HG03064 (cell line): ENCODE results near the gene TCERG1L.
"Not testable (repeated sequence)": the region's sequence is repeated elsewhere in the genome, so short reads cannot be mapped to it uniquely, and the experiment has no call there.

ENCODE experiments used
- ATAC-seq: cut with Tn5 transposase; IDR thresholded peaks from one replicate; pipeline ENCODE4 v1.9.1; 2021; ENCODE audit warnings: low read depth; ENCODE audit not compliant: unreplicated experiment

The TCERG1L gene

DNA sequence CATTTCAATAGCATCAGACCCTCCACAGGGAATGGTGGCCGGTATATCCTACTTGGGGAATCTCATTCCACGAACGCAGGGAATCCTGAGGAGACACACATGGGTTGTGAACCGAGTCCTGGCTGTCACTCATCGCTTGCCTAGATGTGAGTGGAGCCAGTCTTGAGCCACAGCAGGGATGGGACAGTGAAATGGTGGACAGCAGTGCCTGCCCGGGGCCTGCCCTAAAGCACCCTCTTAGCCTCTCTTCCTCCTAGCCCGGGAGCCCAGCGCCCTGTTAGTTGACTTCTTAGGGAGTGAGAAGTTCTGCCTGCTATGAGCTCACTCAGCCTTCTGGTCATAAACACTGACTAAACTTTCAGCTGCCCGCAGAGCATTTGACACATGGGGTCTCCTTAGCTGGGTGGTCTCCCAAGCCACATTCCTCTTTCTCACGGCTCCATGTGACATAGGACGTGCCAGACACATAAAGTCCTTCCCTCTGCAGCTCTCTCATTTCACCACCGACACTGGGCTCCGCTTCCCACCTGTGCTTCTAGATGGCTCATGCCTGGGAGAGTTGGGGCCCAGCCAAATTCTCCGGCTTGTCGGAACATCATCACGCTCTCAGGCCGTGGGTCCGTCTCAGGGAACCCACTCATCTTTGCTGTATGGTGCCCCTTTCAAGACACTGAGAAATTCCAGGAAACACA, 60.9 kb downstream of the TCERG1L start:
- ATAC-seq = no peak

DNA sequence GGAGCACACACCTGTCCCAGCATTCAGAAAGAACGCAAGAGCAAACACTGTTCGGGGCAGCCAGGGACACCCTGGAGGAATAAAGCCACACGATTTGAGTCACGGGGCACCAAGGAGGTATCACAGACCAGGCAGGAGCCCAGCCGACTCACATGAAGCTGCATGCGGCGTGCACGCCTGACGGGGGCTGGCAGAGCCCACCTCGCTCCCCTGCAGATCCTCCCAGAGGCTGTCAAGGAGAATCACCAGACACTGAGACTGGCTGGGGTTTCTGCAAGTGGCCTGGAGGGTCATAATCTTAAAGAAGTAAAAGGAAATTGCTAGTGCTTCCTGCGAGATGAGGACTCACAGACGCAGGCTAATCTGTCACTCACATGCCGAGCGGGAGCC, 61.6 kb downstream of the TCERG1L start:
- no peak for ATAC-seq

DNA sequence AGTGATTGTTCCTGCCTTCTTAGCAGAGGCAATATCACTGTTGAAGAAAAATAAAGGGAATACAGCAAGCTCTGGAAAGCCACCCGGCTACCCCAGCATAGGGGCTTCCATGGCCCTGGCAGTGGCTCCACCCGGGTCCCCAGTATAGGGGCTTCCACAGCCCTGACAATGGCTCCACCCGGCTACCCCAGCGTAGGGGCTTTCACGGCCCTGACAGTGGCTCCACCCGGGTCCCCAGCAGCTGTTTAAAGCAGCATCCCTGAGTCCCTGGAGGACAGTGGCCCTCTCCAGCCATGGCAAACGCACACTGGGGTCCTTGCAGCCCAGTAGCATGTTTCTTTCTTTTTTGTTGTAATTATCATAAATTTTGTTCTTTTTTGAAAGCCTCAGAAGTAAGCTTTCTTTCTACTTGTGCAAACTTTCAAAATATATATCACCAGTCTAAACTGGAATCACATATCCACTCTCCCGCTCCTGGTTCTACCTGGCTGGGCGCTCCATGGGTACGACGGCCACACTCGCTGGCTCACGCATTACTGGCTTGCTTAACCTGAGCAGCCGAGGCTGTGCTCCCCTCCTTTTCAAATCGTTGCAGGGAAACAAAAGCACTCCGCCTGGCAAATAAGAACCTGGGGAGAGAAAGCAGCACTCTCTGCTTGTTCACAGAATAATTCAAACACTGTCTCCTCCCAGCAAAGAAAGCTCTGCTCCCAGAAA, 62.1 kb downstream of the TCERG1L start:
- no peak for ATAC-seq

DNA sequence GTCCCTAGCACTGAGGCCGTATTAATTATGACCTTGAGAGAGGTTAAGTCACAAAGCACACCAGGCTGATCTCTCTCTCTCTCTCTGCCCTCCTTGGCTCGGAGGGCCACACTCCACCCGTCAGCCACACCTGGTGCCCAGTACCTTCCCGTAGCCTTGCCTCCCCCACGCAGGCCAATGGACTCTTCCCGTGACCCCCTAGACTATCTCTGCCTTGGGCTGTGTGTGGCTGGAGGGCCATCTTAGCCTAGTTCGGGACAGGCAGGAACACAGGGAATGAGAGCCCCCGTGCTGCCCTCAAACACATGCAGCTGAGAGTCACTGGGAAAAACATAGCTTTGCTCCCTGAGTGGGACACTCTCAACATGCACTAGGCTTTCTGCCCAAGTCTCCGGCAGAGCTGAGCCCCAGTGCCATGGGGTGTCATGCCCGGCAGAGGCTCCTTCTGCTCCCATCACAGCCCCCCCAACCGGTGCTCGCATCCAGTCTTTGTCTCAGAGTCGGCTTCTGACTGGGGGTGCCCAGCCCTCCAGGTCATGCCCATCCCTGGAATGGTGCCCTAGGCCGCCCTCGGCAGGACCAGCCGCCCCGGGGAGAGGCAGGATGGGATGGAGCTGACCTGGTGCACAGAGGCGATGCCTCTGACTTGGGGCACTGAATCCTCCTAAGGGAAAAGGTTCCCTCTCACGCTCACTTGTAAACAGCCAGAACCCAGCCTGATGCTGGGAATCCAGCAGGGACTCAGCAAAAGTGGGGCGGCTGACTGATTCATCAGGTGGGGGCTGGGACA, 63.0 kb downstream of the TCERG1L start:
- no peak for ATAC-seq

DNA sequence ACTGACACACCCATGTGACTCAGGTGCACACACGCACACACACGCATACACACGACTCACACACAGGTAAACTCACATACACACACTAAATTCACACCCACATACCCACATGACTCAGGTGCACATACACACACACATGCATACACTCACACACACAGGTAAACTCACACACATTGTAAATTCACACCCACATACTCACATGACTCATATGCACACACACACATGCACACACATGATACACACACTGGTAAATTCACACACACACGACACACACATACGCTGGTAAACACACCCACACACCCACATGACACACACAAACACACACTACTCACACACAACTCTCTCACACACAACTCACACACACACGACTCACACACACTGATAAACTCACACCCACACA, 63.6 kb downstream of the TCERG1L start:
- ATAC-seq = no peak

DNA sequence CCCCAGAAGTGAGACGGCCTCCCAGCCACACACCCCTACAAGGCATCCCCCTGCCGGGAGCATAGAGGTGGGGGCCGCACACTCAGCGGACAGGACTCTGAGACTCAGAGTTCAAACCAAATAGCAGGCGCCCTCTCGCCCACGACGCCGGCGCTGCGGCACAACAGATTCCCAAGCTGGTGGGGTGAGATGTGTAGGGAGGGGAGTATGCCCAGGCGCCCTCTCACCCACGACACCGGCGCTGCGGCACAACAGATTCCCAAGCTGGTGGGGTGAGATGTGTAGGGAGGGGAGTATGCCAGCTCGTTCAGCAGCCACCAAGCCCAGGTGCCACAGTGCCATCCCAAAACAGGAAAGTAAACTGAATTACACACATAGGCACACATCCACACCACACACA, 64.7 kb downstream of the TCERG1L start:
- ATAC-seq = no peak

DNA sequence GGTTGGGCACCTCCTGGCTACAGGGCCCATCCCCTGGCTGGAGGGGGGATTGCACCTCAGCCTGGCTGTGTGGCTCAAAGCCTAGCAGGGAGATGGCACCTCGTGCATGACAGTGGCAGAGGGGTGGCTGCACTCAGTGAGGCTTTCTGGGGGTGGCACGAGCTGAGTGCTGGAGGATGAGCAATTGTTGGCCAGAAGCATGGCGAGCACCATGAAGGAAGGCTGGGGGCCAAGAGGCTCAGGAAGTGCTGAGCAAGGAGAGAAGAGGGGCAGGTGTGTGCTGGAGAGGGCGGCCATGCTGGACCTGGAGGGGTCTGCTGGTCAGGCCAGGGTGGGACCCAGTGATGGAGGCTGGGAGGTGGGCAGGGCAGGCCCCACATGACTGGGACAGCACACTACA, 65.4 kb downstream of the TCERG1L start:
- no peak for ATAC-seq

DNA sequence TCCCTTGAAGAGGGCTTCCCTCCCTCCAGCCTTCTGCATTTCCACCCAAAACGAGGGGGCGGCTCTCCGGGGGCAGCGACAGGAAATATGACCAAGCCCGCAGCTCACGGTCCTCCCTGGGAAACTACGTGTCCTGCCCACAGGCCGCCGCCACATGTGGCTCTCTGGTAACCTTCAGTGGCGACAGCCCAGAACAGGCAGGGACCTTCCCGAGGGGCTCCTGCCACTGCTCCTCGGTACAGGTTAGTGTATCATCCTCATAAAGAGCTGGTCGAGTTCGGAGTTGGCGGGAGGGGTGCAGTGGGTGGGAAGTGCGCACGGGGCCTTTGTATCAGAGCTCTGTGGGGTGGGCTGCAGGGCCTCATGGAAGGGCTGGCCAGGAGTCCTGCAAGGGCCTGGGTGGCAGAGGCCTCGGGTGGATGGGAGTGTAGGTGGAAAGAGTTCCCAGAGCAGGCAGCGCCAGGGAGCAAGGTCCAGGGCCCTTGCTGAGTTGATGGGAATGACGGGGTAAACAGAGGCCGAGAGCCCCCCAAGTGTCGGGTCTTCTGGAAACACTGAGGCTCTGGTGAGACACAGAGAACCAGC, 66.0 kb downstream of the TCERG1L start:
- no peak for ATAC-seq

DNA sequence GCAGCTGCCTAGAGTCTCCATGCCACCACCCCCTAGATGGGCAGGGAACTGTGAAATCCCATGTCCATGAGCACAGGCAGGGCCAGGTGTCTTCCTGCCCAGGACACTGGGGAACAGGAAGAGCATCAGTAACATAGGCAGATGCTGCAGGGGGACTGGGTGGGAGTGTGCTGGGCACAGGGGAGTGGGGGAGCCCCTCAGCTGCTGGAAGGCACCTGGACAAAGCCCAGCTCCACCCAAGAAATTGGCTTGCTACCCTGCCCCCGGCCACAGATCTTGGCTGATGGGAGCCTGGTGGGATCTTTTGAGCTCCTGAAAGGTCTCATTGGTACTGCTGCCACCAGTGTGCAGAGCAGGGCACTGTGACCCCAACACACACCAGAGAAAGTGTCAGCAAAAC, 66.7 kb downstream of the TCERG1L start:
- ATAC-seq = no peak

DNA sequence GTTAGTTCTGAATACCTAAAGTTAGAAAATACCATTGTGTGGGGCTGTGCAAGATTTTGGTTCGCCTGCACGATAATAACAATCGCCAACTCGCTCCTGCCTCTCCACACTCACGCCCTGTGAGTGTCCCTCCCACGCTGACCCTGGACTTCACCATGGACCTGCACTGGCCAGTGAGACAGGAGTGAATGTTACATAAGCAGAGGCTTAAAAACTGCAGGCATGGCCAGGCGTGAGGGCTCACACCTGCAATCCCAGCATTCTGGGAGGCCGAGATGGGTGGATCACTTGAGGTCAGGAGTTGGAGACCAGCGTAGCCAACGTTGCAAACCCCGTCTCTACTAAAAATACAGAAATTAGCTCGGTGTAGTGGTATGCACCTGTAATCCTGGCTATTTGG, 68.4 kb downstream of the TCERG1L start:
- ATAC-seq = no peak

DNA sequence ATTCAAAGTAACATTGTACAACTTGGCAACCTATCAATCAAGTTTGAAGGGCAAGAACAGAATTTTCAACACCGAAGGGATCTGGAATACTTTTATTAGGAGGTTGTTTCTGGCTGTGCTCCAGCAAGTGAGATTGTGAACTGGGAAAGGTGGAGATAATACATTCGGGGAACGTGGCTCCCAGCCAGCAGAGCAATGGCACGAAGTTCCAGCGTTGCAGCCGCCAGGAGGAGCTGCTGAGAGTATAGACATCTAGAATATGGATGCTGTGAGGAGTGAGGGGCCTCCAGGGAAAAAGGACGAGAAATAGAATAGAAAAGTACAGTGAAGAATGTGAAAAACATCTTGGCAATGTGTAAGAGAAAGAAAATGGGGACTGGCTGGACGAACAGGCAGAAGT, 69.5 kb downstream of the TCERG1L start:
- ATAC-seq = no peak

DNA sequence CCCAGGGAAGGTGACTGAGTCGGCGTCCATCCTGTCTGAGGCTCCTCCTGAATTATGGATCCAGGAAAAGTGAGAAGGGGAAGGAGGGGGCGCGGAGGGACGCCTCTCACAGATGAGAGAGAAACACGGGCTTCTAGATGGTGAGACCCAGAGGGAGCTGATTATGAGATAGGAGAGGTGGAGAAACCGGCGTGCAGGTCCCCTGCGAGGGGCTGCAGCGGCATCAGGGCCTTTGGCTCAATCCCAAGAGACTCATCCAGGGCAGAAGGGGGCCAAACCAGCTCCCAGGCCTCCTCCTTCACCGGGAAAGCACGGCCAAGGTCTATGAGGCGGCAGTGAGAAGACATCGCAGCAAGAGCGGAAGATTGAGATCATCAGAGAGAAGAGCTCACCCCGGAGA, 70.8 kb downstream of the TCERG1L start:
- ATAC-seq = no peak

DNA sequence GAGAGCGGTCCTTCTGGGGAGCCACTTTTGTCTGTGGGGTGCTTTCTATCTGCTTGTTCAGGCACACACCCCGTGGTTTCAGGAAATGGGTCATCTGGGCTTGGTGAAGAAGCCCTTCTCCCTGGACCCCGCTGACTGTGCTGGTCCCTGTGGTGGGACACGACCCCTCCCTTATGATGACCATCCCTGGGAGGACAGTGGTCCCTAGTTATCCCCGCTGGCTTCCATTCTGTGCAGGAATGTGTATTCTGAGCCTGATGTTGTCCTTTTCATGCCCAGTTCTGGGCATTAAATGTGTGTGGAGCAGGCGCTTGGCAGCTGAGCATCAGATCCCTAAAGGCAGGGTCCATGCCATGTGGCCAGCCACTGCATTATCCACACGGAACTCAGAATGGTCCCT, 71.6 kb downstream of the TCERG1L start:
- ATAC-seq = no peak

DNA sequence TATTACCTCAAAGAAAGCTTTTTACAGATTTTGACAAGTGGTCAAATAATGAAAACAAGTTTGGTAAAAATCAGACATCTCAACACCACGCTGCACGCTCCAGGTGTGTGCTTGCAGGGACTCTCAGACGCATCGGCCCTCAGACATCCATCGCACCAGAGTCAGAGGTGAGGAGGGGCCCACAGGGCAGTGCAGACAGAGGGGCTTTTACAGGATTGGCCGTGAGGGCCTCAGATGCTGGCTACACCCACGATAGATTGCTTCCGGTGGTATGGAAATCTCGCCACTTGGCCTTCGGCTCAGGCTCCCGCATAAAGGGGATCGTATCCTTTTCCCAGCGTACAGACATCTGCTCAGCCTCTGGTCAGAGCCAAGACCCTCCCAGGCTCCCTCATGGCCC, 72.1 kb downstream of the TCERG1L start:
- no peak for ATAC-seq

DNA sequence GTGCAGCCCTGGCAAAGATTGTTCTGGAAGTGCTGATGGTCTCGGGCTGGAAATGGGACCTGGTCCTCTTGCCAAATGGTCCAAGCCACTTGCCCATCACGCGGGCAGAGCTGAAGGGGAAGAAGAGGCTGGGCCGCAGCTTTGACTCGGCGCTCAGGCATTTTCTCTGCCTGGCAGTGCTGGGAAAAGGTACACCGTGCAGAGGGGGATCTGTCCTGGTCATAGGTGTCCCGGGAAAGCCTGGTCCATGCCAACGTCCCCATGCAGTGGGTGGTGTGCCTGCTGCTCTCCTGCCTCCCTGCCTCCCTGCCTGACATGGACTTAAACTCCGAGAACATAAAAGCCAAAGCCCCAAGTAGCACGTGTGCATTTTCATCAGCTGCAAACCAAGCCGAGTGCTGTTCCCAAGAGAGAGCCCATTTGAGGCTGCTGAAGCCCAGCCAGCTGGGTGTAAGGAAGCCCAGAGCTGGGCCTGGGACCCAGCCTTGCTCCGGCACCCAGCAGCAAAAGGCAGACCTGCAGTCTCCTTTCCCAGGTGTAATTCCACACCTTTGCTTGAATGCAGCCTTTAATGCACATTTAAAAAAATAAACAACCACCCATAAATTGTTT, 72.7 kb downstream of the TCERG1L start:
- no peak for ATAC-seq

DNA sequence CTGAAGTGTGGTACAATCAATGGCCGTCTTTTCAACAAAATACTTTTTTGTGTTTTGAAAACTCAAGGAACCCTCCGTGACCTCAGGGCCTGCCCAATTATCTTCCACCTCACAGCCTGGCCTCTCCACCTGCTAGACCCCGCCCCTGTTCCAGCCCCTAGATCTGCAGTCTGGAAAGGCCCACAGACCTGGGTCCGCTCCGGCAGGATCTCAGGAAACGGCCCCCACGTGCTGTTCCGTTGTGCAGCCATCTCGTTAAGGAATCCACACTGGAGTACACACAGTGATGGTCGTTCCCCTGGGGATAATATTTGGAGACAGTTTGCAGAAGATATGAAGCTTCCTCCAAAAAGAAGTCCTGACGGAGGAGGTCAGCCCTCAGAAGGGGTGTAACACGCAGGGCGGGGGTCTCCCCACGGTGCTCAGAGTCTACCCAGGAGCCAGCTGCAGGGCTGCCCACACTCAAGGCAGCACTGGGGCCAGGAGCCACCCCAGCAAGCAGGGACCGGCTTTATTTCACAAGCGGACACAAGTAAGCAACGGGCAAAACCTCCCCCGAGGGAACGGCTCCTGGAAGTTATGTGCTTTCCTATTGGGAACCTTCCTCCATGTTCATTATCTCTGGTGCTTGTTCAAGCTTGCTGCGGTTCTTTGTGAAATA, 73.4 kb downstream of the TCERG1L start:
- ATAC-seq = no peak

DNA sequence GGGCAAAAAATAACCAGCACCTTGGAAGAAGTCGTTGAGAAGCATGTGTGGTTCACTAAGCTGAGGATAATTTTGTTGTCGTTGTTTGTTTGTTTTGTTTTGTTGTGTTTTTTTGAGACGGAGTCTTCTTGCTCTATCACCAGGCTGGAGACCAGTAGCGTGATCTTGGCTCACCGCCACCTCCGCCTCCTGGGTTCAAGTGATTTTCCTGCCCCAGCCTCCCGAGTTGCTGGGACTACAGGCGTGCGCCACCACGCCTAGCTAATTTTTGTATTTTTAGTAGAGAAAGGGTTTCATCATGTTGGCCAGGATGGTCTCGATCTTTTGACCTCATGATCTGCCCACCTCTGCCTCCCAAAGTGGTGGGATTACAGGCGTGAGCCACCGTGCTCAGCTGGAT, 76.9 kb downstream of the TCERG1L start:
- not testable (repeated sequence) for ATAC-seq

DNA sequence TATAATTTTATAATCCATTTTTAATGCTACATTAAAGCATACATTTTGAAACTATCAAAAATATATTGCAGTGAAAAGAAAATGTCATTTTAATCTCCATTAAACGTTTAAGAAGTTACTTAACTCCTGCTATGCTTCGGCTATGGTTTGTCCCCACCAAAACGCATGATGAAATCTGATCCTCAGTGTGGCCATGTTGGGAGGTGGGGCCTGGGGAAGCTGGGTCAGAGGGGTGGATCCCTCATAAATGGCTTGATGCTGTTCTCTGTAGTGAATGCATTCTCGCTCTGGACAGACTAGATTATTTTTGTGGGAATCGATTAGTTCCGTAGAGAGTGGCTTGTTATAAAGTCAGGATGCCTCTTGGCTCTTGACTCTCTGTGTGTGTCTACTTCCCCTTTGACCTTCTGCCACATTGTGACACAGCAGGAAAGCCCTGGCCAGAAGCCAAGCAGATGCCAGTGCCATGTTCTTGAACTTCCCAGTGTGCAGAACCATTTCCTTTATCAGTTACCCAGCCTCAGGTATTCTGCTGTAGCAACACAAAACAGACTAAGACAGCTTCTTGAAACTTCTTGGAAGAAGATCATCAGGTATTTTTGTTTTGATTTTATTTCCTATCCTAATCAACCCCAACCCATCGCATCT, 77.8 kb downstream of the TCERG1L start:
- ATAC-seq = no peak

DNA sequence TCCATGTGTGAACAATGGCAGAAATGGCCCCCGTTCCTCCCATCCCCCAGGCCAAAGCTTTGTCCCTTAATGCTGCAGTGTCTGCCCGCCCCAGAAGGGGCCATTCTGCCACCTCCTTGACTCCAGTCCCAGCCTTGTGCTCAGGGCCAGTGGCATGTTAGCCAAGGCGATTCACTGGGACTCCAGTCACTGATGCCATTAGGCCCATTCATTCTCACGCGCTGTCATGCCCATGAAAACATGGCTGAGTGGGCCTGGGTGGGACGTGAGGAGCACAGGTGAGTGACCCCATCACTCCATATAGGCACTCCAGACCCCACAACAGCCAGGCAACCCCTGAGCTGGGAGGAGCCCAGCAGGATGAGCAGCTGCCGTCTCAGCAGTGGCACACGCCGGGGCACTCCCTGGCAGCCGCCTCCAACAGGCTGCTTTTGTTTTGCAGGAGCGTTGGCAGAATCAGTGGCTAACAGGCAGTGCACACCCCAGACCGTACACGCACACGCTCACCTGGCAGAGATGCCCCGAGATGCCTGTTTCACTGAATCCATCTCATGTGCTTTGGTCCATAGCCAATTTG, 79.5 kb downstream of the TCERG1L start:
- ATAC-seq = no peak
